KG1 (cell line): ENCODE results near the gene LDHAL6B.
"Not testable (repeated sequence)": the region's sequence is repeated elsewhere in the genome, so short reads cannot be mapped to it uniquely, and the experiment has no call there.

Experiments used
- DNase-seq: peaks from one replicate; lab custom pipeline; 2025; lab: John Stamatoyannopoulos, UW

Gene LDHAL6B

GRCh38 chr15:59206623-59207183, at the start of gene LDHAL6B:
Gene LDHAL6B, plus strand, starts transcription at chr15:59206843. Its CDS starts 98 bp downstream, at chr15:59206941.
- no peak for DNase-seq

GRCh38 chr15:59157396-59157795, 49.2 kb upstream of the LDHAL6B start:
- no peak for DNase-seq

- DNase-seq, result no peak
Measured at GRCh38 chr15:59157840-59158700, 48.6 kb upstream of the LDHAL6B start.

GRCh38 chr15:59158701-59159034, 48.0 kb upstream of the LDHAL6B start:
- no peak for DNase-seq

GRCh38 chr15:59159210-59159609, 47.4 kb upstream of the LDHAL6B start:
- DNase-seq, result no peak

- no peak for DNase-seq
Measured at GRCh38 chr15:59160880-59161593, 45.6 kb upstream of the LDHAL6B start.

- DNase-seq, result not testable (repeated sequence)
Measured at GRCh38 chr15:59162080-59162479, 44.6 kb upstream of the LDHAL6B start.

- DNase-seq, result no peak
Measured at GRCh38 chr15:59165726-59166125, 40.9 kb upstream of the LDHAL6B start.

- no peak for DNase-seq
Measured at GRCh38 chr15:59166166-59166565, 40.5 kb upstream of the LDHAL6B start.

- no peak for DNase-seq
Measured at GRCh38 chr15:59166601-59167265, 39.9 kb upstream of the LDHAL6B start.

- DNase-seq, result no peak
Measured at GRCh38 chr15:59168536-59168935, 38.1 kb upstream of the LDHAL6B start.

- DNase-seq, result no peak
Measured at GRCh38 chr15:59169251-59169708, 37.4 kb upstream of the LDHAL6B start.

GRCh38 chr15:59170295-59171066, 36.2 kb upstream of the LDHAL6B start:
- DNase-seq, result no peak

- DNase-seq, result no peak
Measured at GRCh38 chr15:59171067-59171397, 35.6 kb upstream of the LDHAL6B start.

GRCh38 chr15:59172289-59172901, 34.2 kb upstream of the LDHAL6B start:
- DNase-seq, result no peak

- DNase-seq, result no peak
Measured at GRCh38 chr15:59173194-59173593, 33.4 kb upstream of the LDHAL6B start.

GRCh38 chr15:59174151-59174834, 32.4 kb upstream of the LDHAL6B start:
- no peak for DNase-seq

- DNase-seq, result no peak
Measured at GRCh38 chr15:59174835-59175831, 31.5 kb upstream of the LDHAL6B start.

GRCh38 chr15:59176653-59177316, 29.9 kb upstream of the LDHAL6B start:
- DNase-seq, result no peak
